ENCODE measurements around the gene PRKCZ. TPM values are rescaled to one million over a fixed set of nuclear protein-coding genes. Genes with fewer than 3 reads are reported as not detected.

PRKCZ gene
- total and polyA plus RNA-seq, 12 donors = 8.4 to 18.4 (median 14.5) TPM

- no peak for TF ChIP-seq CTCF (IDR thresholded peaks at IDR 0.05)
- H3K27ac ChIP-seq = no peak overlapping the region
- WGBS, 2 donors = 84 to 89% methylated on average over 12 of the region's 12 CpGs
- peak in 1 of 2 donors; percentile 4 for DNase-seq
- H3K4me3 ChIP-seq = no peak overlapping the region
- H3K27me3 ChIP-seq = peaks cover 0 to 33% (median 32%) of the 10 kb centered on the region in 7 donors
- H3K36me3 ChIP-seq = peaks cover 0 to 6% (median 0%) of the 10 kb centered on the region in 9 donors
- intact Hi-C loops (cut with DNase I) = no loop called here
- ATAC-seq = no peak
- peaks cover 3 to 13% (median 7%) of the 10 kb centered on the region in 9 donors for H3K4me1 ChIP-seq
- no peaks in the 10 kb centered on the region for H3K9me3 ChIP-seq
Observed at GRCh38 chr1:2053784-2054376, 3.7 kb downstream of the PRKCZ start.

- Histone ChIP-seq H3K27ac (no peak overlapping the region), H3K36me3 (peaks cover 0 to 6% (median 0%) of the 10 kb centered on the region in 9 donors), H3K27me3 (peaks cover 0 to 26% (median 26%) of the 10 kb centered on the region in 7 donors), H3K4me1 (peaks cover 3 to 10% (median 5%) of the 10 kb centered on the region in 9 donors), H3K4me3 (no peak overlapping the region), H3K9me3 (no peaks in the 10 kb centered on the region)
- no peak for TF ChIP-seq CTCF (IDR thresholded peaks at IDR 0.05)
- 81 to 85% methylated on average over 22 of the region's 22 CpGs for WGBS, 2 donors
- ATAC-seq (no peak), DNase-seq (peak in 1 of 2 donors; percentile 3)
- intact Hi-C loops (cut with DNase I) = no loop called here
Observed at GRCh38 chr1:2054560-2054959, 4.3 kb downstream of the PRKCZ start.

GRCh38 chr1:2055911-2056575 lies 5.8 kb downstream of the PRKCZ start:
- Histone ChIP-seq H3K27me3 (peaks cover 0 to 12% (median 11%) of the 10 kb centered on the region in 7 donors), H3K4me3 (no peak overlapping the region), H3K9me3 (no peaks in the 10 kb centered on the region), H3K4me1 (peaks cover 0 to 3% (median 0%) of the 10 kb centered on the region in 9 donors), H3K36me3 (peaks cover 0 to 6% (median 0%) of the 10 kb centered on the region in 9 donors), H3K27ac (no peak overlapping the region)
- ATAC-seq (no peak), DNase-seq (peak in 1 of 2 donors; percentile 11)
- 91% methylated on average over 29 of the region's 29 CpGs for WGBS, 2 donors
- TF ChIP-seq CTCF (IDR thresholded peaks at IDR 0.05) = no peak
- intact Hi-C loops (cut with DNase I) = no loop called here

- Histone ChIP-seq H3K4me1 (no peaks in the 10 kb centered on the region), H3K4me3 (no peak overlapping the region), H3K27ac (no peak overlapping the region), H3K36me3 (peaks cover 0 to 10% (median 0%) of the 10 kb centered on the region in 9 donors), H3K9me3 (no peaks in the 10 kb centered on the region), H3K27me3 (peaks cover 0 to 5% (median 1%) of the 10 kb centered on the region in 7 donors)
- ATAC-seq = no peak
- intact Hi-C loops (cut with DNase I) = no loop called here
- peak in 1 of 2 donors; percentile 6 for DNase-seq
- WGBS, 2 donors = 93 to 94% methylated on average over 25 of the region's 25 CpGs
- TF ChIP-seq CTCF (IDR thresholded peaks at IDR 0.05) = no peak
Observed at GRCh38 chr1:2056955-2057590, 6.9 kb downstream of the PRKCZ start.
